ENCODE measurements around the gene RMND1. TPM values are rescaled to one million over a fixed set of nuclear protein-coding genes. Genes with fewer than 3 reads are reported as not detected.

The RMND1 gene
- total RNA-seq, 120 experiments from 2014 or later = 16.2 to 37.8 (median 25.1) TPM

Other genes with a start within 250 kb of the RMND1 start
- gene AKAP12, start 212.2 kb downstream of the RMND1 start, total RNA-seq = 100 to 1,000 TPM in 74 of 120 experiments, 10 to 100 TPM in 46; 31.5 to 160 (median 107) TPM
- 10 to 100 TPM in 7 of 120 experiments, 1 to 10 TPM in 113; 4.4 to 12.5 (median 7.1) TPM for gene ZBTB2, start 60.6 kb downstream of the RMND1 start, total RNA-seq
- 10 to 100 TPM in 4 of 120 experiments, 1 to 10 TPM in 114, under 1 TPM in 2; 0.72 to 13.2 (median 3.1) TPM for gene CCDC170, start 41.9 kb upstream of the RMND1 start, total RNA-seq

All from dorsolateral prefrontal cortex (tissue), 118 donors.